GM21447 (cell line): ENCODE measurements around the gene NPR2.
A peak's percentile ranks its signal among the peaks of the same experiment; 100 is the strongest.

Experiments used
- ATAC-seq: cut with Tn5 transposase; IDR thresholded peaks from one replicate; pipeline ENCODE4 v1.9.1; 2021; ENCODE audit not compliant: unreplicated experiment

The NPR2 gene

DNA sequence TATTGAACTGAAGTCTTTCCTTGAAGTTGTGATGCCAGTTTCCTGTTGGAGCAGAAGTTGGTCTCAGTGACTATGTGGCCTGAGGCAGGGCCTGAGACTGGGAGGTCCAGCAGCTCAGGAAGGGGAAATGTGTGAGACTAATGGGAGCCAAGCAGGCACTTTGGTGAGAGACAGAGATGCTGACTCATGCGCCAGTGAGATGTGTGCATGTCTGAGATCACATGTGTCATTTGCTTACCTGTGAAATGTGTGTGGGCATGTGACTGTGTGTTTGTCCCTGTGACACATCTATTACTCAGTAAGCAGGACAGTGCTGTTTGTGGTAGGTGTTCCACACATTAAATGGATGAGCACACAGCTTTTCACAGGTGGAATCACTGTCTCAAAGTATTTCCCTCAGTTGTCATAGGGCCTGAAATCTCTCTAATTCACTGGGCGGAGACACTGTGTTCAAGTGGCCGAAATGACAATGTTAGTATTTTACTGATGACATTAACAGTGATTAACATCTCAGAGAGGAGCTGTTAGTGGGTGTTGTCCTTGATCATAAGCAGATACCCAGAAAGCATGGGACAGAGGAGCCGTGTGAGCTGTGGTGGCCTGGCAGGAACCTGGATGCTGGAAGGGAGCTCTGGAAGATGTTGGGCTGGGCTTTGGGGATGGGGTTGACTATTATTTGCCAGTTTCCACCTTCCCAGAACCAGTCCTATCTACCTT, 7.4 kb downstream of the NPR2 start:
- ATAC-seq = peak; percentile 52

DNA sequence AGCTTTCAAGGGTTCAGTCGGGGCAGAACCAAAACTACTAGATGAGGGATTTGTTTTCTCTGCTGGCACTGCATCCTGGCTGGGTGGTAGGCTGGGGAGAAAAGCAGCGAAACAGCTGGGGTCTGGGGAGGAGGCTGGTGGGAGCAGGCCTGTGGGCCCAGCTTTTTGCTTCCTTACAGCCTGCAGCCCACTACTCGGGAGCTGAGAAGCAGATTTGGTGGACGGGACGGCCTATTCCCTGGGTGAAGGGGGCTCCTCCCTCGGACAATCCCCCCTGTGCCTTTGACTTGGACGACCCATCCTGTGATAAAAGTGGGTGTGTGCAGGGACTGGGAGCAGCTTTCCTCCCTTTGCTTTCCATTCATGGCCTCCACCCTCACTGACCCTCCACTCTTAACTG, 9.1 kb downstream of the NPR2 start:
- no peak for ATAC-seq

DNA sequence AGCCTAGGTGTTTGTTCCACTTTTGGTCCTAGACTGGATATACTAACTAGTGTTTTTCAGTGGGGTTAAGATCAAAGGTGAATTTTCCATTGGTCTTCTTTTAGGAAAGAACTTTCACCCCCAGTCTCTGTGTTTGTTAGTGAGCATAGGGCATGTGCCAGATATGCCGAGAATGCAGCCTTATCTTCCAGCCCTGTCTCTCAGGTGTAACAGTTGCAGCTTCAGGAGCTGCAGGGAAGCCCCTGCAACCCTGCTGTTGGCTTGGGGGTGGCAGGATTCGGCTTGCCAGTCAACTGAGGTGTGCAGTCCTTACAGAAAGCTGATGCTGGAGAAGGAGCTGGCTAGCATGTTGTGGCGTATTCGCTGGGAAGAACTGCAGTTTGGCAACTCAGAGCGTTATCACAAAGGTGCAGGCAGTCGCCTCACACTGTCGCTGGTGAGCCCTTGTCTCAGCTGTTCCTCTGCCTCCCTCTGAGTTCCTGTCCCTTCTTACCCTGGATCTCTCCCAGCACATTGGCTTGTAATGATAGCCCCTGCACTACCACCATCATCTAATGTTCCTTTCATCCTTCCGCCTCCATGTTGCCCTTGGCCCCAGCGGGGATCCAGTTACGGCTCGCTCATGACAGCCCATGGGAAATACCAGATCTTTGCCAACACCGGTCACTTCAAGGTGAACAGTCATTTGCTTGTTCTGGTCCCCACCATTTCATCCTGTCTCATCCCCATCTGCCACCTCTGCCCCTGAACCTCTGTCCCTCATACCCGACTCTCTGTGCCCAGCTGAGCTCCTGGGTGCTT, 10.1 kb downstream of the NPR2 start:
- ATAC-seq = no peak

DNA sequence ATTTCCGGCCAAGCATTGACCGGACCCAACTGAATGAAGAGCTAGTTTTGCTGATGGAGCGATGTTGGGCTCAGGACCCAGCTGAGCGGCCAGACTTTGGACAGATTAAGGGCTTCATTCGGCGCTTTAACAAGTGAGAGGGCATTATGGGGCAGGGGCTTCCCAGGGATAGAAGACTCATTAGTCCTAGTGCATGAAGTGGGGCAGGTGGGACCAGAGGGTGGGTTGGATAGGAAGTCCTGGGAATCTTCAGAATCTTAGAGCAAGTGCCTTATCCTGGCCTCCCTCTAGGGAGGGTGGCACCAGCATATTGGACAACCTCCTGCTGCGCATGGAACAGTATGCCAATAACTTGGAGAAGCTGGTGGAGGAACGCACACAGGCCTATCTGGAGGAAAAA, 14.7 kb downstream of the NPR2 start:
- no peak for ATAC-seq

DNA sequence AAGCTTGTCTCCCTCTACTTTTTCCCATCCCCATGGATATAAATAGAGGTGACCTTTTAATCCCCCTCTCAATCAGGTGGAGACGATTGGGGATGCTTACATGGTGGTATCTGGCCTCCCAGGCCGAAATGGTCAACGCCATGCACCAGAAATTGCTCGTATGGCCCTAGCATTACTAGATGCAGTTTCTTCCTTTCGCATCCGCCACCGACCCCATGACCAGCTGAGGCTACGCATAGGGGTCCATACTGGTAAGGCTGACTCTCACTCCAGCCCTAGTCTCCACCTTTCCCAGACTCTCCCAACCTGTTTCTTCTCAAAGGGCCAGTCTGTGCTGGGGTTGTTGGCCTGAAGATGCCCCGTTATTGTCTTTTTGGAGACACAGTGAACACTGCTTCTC, 17.0 kb downstream of the NPR2 start:
- ATAC-seq = no peak

DNA sequence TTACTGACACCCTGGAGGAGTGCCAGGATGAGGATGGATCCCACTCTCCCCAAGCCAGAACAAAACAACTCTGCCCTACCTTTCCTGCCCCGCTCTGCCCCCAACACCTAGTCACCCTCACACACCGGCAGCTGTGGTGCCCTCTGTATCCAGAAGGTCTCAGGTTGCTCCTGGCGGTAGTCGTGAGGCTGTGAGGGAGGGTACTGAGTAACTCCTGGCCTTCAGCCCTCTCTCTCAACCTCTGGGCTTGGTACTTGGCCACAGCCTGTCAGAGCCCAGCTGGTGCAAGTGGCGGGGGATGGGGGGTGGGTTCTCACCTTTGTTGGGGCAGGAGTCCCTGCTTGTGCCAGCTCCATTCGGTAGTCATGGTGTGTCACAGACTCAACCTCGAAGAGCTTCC, 18.7 kb downstream of the NPR2 start:
- no peak for ATAC-seq

DNA sequence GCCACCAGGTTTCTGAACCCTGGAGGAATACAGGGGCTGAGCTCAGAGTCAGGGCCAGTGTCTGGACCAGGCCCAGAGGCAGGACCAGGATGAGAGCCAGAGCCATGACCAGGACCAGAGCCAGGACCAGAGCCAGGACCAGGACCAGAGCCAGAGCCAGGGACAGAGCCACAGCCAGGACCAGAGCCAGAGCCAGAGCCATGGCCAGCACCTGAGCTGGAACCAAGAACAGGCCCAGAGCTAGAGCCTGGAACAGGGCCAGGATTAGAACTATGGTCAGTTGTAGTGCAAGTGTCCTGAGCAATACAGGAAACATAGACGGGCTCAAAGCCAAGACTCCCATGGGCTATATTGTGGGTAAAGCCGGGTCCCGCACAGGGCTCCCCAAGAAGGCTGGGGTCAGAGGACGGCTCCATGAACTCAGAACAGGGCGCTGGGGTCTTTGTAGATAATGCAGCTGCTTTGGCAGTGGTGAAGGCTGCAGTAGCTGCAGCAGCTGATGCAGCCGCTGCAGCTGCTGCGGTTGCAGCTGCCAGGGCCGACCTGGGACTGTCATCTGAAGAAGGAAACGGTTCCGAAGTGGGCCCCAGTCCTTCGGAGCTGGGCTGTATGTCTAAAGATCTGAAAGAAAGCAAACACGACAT, 20.1 kb downstream of the NPR2 start:
- ATAC-seq = no peak

DNA sequence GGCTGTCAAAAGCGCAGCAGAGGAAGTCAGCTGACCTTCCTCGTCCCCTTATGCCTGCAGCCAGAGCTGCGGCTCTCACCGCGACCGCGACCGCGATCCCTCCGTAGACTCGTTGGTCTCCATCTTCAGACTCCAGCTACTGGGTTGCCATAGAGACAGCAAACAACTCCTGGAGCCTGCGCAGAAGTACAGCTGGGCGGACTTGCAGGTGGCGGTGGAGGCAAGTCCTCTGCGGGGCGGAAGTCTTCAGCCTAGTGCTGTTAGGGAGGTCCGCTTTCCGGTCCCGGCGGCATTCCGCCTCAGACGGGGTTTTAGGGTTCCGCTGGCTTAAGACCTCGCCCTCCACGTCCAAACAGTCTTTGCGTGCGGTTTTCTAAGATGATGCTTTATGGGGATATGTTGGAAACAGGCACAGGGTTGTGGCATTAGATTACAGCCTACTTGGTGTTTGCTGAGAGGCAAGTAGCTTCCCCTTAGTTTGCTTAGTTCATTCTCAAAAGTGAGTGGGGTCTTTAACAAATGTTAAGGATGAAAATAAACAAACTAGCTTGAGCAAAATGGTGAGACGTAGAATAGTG, 20.7 kb downstream of the NPR2 start, which contains the start of gene SPAG8:
Gene SPAG8 (minus strand): TSS at position 238 of the 578 bp plus-strand sequence. CDS start 115 bp downstream, at position 123.
- ATAC-seq = peak; percentile 57

DNA sequence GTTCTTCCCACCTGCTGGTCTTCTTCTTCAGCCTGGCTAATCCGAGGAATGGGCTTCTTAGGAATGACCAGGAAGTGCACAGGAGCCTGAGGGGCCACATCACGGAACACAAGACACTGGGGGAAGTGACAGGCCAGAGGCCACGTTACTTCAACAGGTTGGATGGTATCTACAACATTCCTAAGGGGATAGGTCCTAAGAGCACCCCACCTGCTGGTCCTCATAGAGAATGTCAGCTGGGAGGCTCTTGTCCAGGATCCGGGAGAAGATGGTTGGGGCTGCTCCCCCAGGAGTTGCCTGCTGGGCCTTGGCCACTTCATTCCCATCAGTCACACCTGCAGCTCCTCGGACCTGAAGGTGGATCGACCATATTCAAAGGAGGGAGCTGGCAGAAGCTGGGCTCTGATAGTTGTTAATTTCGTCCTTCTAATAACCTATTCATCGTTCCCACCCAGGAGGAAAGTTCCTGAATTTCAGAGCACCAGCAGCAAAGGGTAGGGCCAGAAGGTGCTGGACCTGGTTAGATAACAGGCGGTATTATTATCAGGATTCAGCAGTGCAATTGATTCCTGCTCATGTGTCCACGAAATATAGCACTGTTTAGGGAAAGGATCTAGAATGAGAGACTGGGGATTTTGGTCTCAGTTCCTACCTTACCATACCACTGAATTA, 22.2 kb downstream of the NPR2 start:
- no peak for ATAC-seq

DNA sequence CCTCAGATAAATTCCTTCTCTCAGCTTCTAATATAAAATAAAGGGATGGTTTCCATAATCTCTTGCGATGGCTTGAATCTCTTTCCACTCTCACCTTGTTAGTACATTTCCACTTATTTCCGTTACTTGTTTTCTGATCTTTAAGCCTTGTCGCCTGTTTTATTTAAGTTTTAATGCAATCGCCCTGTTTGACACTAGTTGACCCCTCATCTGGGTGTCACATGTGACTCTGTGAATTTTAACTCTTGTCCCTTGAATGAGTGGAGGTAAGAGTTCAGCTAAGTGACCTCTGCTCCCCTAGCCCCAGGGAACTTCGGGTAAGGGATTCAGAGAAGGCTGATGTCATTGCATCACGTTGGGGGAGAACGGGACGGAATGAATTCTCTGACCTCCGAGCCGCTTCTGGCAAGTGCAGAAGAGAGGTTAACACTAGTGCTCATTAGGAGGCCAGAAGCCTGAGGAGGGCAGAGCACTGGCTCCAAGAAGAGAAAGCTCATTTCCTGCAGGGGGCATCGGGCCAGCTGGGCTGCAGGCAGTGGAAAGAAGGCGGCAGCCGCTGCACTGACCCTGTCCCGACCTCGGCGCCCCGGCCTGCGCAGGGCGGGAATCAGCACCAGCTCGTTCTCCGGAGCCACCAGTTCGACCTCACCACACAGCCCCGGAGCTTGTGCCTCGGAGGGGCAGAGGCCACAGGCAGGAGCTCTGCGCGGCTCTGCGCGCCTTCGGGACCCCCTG, 22.9 kb downstream of the NPR2 start:
- ATAC-seq = peak; percentile 23

DNA sequence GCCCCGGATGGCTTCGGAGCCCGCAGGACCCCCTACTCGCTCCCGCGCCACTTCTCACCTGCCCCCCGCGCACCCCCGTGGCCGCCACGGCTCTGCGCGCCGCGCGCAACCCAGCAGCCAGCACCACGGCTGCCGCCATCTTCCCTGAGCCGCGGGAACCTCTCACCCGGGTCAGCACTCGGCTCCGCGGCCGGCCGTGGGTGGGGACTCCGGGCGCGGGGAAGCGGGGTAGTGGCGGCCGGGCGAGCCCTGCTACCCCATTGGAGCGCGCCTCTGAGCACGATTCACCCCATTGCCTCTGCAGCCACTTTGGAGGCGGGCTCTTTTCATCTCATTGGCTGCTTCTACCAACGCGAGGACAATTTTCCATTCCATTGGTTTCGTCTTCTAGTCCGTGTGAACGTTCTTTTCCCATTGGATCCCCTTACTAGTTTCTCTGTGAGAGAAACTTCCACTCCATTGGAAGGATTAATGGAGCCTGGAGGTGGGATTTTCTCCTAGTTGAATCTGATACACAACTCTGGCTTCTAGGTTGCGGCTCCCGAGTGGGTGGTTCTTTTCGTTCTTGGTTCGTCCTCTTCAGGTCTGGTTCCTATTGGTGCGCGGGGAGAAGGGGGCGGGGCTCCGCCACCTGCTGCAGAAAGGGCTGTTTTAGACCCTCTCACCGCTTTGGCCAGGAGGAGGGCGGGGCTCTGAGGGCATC, 23.6 kb downstream of the NPR2 start, which contains the start of gene HINT2:
Gene HINT2 (minus strand): TSS at position 202 of the 703 bp plus-strand sequence. CDS start 63 bp downstream, at position 139.
- ATAC-seq = peak; percentile 71

DNA sequence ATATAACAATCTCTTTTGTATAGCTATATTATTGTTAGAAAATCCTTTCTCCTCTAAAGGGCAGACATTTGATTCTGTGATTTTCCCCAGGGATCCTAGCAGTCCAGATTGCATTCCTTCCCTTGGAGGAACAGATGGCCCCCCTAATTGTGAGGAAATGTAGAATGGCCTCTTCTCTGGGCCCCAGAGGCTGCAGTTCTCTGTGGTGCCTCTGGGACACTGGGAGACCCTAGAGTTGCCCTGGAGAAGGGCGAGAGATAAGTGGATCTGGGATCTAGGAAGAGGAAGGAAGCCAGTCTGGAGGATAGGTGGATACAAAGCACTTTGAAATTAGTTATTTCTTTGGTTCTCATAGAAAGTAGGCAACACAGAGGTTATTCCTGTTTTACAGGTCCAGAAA, 25.3 kb downstream of the NPR2 start:
- no peak for ATAC-seq

DNA sequence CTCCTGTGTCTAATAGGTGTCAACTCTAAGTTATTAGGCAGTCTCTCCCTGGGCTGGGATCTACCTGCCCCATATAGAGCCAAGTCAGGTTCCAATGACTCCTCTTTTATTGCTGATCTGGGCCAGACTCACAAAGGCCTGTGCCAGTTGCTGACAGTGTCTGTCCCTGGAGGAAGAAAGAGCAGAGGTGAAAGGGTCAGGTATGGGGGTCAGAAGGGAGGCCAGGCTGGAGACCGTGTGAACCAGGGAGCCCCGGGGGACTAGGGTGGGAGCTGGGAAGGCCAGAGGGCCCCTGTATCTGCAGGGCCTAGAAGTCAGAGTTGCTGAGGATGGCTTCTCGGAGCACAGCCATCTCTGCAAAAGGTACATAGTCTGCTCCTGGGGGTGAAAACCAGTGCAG, 26.9 kb downstream of the NPR2 start:
- ATAC-seq = no peak

DNA sequence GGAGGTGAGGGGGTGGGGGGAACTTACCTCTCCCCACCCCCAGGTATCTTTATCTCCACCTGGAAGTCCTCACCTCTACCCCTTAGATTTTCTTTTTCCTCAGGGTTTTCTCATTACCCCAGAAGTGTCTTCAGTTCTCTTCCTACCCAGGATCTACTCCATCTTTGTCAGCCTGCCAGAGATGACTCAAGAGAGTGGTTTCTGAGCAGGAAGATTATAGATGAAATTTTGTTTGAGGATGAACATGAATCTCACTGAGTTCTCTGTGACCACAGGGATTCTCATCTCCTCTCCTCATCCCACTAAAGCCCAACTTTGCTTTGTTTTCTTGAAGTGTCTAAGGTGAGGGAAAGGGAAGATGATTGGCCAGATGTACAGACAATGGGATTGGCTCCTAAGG, 28.7 kb downstream of the NPR2 start:
- ATAC-seq = no peak

DNA sequence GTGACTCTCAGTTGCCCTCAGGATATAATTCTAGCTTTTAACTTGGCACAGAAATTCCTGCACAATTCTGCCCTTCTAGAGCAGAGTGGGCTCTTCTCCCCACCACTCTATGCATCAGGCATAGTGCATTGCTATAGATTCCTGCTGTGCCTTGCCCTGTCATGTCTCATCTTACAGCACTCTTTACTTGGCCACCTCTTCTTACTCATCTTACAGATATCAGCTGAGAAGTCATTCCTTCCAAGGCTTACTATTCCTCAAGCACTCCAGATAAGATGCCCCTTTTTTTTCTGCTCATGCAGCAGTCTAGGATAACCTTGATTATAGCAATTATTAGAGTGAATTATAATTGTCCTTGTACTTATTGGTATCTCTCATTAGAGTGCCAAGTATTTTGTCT, 31.5 kb downstream of the NPR2 start:
- no peak for ATAC-seq

DNA sequence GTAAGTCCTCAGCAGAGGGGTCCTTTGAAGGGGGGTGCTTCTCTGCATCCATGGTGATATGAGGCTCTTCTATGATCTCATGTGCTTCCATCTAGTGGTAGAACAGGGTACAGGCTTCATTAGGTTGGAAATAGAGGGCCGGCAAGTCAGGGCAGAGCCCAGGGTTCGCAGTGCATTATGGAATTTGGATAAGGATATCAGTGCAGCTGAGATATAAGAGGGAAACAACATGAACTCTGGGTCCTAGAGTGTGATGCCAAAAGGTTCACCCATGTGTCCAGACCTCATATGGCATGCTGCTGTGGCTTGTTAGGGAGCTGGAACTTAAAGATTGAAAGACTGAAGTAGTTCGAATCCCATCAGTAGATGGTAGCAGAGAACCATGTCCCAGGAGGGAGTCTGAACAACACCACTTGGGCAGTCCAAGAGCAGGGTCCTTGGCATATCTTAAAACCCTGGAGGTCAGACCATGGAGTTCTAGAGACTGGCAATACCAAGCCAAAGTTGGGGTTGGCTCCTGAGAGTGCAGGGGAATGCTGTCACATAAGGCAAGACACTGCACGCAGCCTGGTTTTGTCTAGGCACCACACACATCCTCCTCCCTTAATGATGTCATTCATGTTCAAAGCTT, 34.8 kb downstream of the NPR2 start:
- no peak for ATAC-seq

DNA sequence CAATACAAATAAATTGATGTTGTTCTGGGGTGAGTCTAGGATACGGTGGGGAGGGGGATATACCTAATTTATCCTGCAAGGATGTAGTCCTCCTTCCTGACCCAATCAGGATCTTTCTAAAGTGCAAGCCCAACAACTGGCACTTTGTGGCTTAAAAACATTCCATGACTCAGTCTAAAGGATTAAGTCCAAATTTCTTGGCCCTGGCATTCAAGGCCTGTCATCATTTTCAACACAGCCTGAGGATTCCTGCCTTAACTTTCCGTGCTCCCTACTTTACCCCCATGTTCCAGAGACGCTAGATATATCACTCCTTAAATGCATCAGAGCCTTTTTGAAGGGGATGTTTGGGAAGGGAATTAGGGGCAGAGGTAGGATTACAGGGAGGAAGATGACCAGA, 36.1 kb downstream of the NPR2 start:
- ATAC-seq = no peak

DNA sequence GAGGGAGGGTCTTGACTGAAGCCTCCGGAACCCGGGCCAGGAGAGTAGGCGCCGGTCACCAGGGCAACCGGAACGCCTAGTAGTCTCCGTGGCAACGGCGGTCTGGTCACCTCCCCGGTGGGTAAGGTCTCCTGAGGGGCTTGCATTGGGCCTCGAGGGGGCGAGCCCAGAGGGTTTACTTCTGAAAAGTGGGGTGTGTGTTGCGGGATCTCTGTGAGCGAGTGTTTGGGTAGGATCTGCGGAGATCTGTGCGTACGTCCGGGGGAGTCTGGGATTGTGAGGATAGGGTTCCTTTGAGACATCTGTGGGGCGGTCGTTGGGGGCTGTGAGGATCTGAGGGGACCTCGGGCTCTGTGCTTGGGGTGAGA, 37.3 kb downstream of the NPR2 start, which contains the start of gene FAM221B:
Gene FAM221B (minus strand): TSS at position 17 of the 368 bp plus-strand sequence. CDS start 2,571 bp downstream, outside the sequence.
- ATAC-seq = peak; percentile 1
